Thyroid gland (tissue), 4 donors: ENCODE data around the gene NREP. TPM values are rescaled to one million over a fixed set of nuclear protein-coding genes. Genes with fewer than 3 reads are reported as not detected.

Experiments used
- DNase-seq, 2 donors: peaks; one replicate each; pipeline ENCODE4 v3.0.0-alpha.2; 2019
- H3K27ac ChIP-seq, 3 donors: fragments of 200-600 bp; sonication (generic); 1 replicate in 2 of 3; 2 replicates in 1 of 3; pipeline ENCODE4 v1.5.1; 2016 to 2019; ENCODE audit warnings: mild to moderate bottlenecking in 1 of 3, moderate library complexity in 1 of 3
- H3K27me3 ChIP-seq: fragments of 200-600 bp; sonication (generic); one replicate; pipeline ENCODE4 v1.5.1; 2019
- H3K36me3 ChIP-seq, 2 donors: fragments of 200-600 bp; sonication (generic); one replicate each; pipeline ENCODE4 v1.5.1; 2016 to 2019
- H3K4me1 ChIP-seq, 2 donors: fragments of 200-600 bp; sonication (generic); one replicate each; pipeline ENCODE4 v1.5.1; 2017 to 2019
- H3K4me3 ChIP-seq, 3 donors: fragments of 200-600 bp; sonication (generic); replicated peaks in 1 of 3; 1 replicate in 2 of 3; 2 replicates in 1 of 3; pipeline ENCODE4 v1.5.1; 2016; ENCODE audit warnings: mild to moderate bottlenecking in 1 of 3
- H3K9me3 ChIP-seq: fragments of 200-600 bp; sonication (generic); one replicate; pipeline ENCODE4 v1.5.1; 2017
- CTCF ChIP-seq, 6 experiments: fragments of 200-600 bp in 3 of 6; fragments of 450-650 bp in 3 of 6; sonication (generic) in 3 of 6; IDR thresholded peaks; one replicate each; pipeline ENCODE4 v1.5.1; 2016 to 2019; ENCODE audit warnings: antibody characterized with exemption in 6 of 6, mild to moderate bottlenecking in 2 of 6, inconsistent platforms in 1 of 6, moderate library complexity in 1 of 6
- POLR2A ChIP-seq, 2 donors: fragments of 450-650 bp; IDR thresholded peaks; one replicate each; pipeline ENCODE4 v1.6.1; 2017; ENCODE audit warnings: antibody characterized with exemption in 2 of 2, mild to moderate bottlenecking in 2 of 2, moderate library complexity in 1 of 2
- WGBS, 2 donors: methylation state at CpG; one replicate each; pipeline ENCODE4 v1.1.5; 2017; 5-methylcytosine and 5-hydroxymethylcytosine counted together
- intact Hi-C: fragments of 100-400 bp; cut with DNase I; formaldehyde crosslinking; loops from one replicate; pipeline ENCODE4 v1.15.1; 2023
- total RNA-seq, 4 donors: library from RNA; depleted of rRNA; stranded (reverse); fragments of >200 nt; gene quantifications; one replicate each; pipeline ENCODE4 v1.2.3, GENCODE V29; 2016

Gene NREP
- total RNA-seq, 4 donors from 2014 or later: 4.4 to 20.6 (median 11.1) TPM

- Histone ChIP-seq H3K27me3 (no peaks in the 10 kb centered on the region), H3K4me3 (no peak overlapping the region), H3K9me3 (no peaks in the 10 kb centered on the region), H3K4me1 (no peaks in the 10 kb centered on the region), H3K27ac (no peak overlapping the region), H3K36me3 (no peaks in the 10 kb centered on the region)
- 91 to 93% methylated on average over 8 of the region's 8 CpGs for WGBS, 2 donors
- TF ChIP-seq CTCF (IDR thresholded peaks at IDR 0.05): no peak
- no peak for TF ChIP-seq POLR2A (IDR thresholded peaks at IDR 0.05)
- DNase-seq: no peak
- intact Hi-C loops: no loop called here
Observed at GRCh38 chr5:111765613-111766571, 8.9 kb upstream of the NREP start.

- Histone ChIP-seq H3K9me3 (no peaks in the 10 kb centered on the region), H3K36me3 (no peaks in the 10 kb centered on the region), H3K27me3 (no peaks in the 10 kb centered on the region), H3K4me1 (no peaks in the 10 kb centered on the region), H3K27ac (no peak overlapping the region), H3K4me3 (no peak overlapping the region)
- no peak for DNase-seq
- no peak for TF ChIP-seq CTCF (IDR thresholded peaks at IDR 0.05)
- TF ChIP-seq POLR2A (IDR thresholded peaks at IDR 0.05): no peak
- intact Hi-C loops: no loop called here
Observed at GRCh38 chr5:111764019-111764418, 7.0 kb upstream of the NREP start.

- H3K9me3 ChIP-seq: no peaks in the 10 kb centered on the region
- no peak for TF ChIP-seq CTCF (IDR thresholded peaks at IDR 0.05)
- intact Hi-C loops: no loop called here
- H3K4me3 ChIP-seq: no peak overlapping the region
- no peaks in the 10 kb centered on the region for H3K27me3 ChIP-seq
- DNase-seq: no peak
- no peaks in the 10 kb centered on the region for H3K36me3 ChIP-seq
- no peaks in the 10 kb centered on the region for H3K4me1 ChIP-seq
- no peak overlapping the region for H3K27ac ChIP-seq
- 66 to 76% methylated on average over 6 of the region's 6 CpGs for WGBS, 2 donors
Observed at GRCh38 chr5:111762895-111763294, 5.9 kb upstream of the NREP start.

- Histone ChIP-seq H3K36me3 (no peaks in the 10 kb centered on the region), H3K9me3 (no peaks in the 10 kb centered on the region), H3K4me1 (peaks cover 10 to 15% of the 10 kb centered on the region in 2 donors), H3K4me3 (peak overlapping the region in 2 of 3 donors; percentile 41 to 47), H3K27ac (peak overlapping the region; percentile 83 to 91 (median 88)), H3K27me3 (no peaks in the 10 kb centered on the region)
- intact Hi-C loops: loop anchor here (10.0 kb wide), 1 partner anchor 203 kb away; no protein-coding TSS in a partner anchor
- DNase-seq: no peak
- TF ChIP-seq POLR2A (IDR thresholded peaks at IDR 0.05): no peak
- no peak for TF ChIP-seq CTCF (IDR thresholded peaks at IDR 0.05)
- WGBS, 2 donors: 14 to 21% methylated on average over 5 of the region's 5 CpGs
Observed at GRCh38 chr5:111758284-111758628, 1.3 kb upstream of the NREP start.
